ENCODE measurements around the gene P4HTM. TPM values are rescaled to one million over a fixed set of nuclear protein-coding genes. Genes with fewer than 3 reads are reported as not detected.

Gene P4HTM, protein sequence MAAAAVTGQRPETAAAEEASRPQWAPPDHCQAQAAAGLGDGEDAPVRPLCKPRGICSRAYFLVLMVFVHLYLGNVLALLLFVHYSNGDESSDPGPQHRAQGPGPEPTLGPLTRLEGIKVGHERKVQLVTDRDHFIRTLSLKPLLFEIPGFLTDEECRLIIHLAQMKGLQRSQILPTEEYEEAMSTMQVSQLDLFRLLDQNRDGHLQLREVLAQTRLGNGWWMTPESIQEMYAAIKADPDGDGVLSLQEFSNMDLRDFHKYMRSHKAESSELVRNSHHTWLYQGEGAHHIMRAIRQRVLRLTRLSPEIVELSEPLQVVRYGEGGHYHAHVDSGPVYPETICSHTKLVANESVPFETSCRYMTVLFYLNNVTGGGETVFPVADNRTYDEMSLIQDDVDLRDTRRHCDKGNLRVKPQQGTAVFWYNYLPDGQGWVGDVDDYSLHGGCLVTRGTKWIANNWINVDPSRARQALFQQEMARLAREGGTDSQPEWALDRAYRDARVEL
- total RNA-seq (2012; rRNA removed) (10.4 and 11.1 TPM in 2 replicates), polyA plus RNA-seq (2012; rRNA removed) (26.1 and 29.7 TPM in 2 replicates), Bru-seq, nascent RNA (percentile 56 among the genes with signal in this experiment), BruChase-seq, experiment 1, labeled RNA remaining after a 6-hour chase (percentile 67 among the genes with signal in this experiment), BruChase-seq, experiment 2, labeled RNA remaining after a 2-hour chase (percentile 62 among the genes with signal in this experiment)
- polyA plus RNA-seq (2012; cell fraction: cytosol; rRNA removed) = 18.8 and 34.8 TPM in 2 replicates
- polyA plus RNA-seq (2012; cell fraction: nucleus; rRNA removed; ENCODE audit: low replicate concordance) = 99.3 and 171 TPM in 2 replicates
- long read RNA-seq, transcript P4HTM-202 (9 exons, 2,127 nt) = major isoform, 37 of 58 reads
- long read RNA-seq, partial matches to known transcripts = 15 of 58 reads
- long read RNA-seq, other reads (novel, unspliced or antisense) = 3 of 58 reads

- no peaks in the 10 kb centered on the region for H3K27me3 ChIP-seq (ENCODE audit: control insufficient read depth, insufficient read depth, low read length)
- dilution Hi-C loops (cut with HindIII; ENCODE audit: low sequenced_read_pairs, unreplicated experiment) = no loop called here
- H2BK15ac ChIP-seq (ENCODE audit: low read depth, low read length) = peak within 1 kb of the TSS; percentile 47; the same call in 1 of the 3 replicates
- peak within 1 kb of the TSS; percentile 74 for H3K9ac ChIP-seq (ENCODE audit: low read depth, low read length)
- peak; percentile 93 for DNase-seq
- peaks cover 7% of the 10 kb centered on the region for H3K9me1 ChIP-seq (ENCODE audit: insufficient read depth, low read length)
- peak within 1 kb of the TSS; percentile 94 for H3K27ac ChIP-seq (ENCODE audit: insufficient read depth, low read length)
- peak within 1 kb of the TSS; percentile 74 to 89 for H4K8ac ChIP-seq (ENCODE audit: low read depth in 2 of 2, low read length in 2 of 2)
- peak within 1 kb of the TSS; percentile 71 for H2BK20ac ChIP-seq (ENCODE audit: low read depth, low read length)
- H3K18ac ChIP-seq (ENCODE audit: low read depth, low read length) = peak within 1 kb of the TSS; percentile 82
- peak within 1 kb of the TSS; percentile 91 for H3K4ac ChIP-seq (ENCODE audit: low read depth, low read length)
- peak within 1 kb of the TSS; percentile 76 for H4K5ac ChIP-seq (ENCODE audit: low read depth, low read length)
- H3K4me3 ChIP-seq (ENCODE audit: insufficient read depth, low read depth, low read length) = peak within 1 kb of the TSS; percentile 72
- ATAC-seq (ENCODE audit: low read depth) = peak; percentile 89
- H3K9me3 ChIP-seq (ENCODE audit: control insufficient read depth, insufficient read depth, low read length) = no peaks in the 10 kb centered on the region
- WGBS, 2 experiments (ENCODE audit: extremely low coverage in 2 of 2, insufficient read length in 1 of 2) = 1% methylated on average over 44 of the region's 91 CpGs; no CpG with 5 or more reads in 1 of the 2 experiments
- intact Hi-C loops (cut with micrococcal nuclease) = loop anchor here (1.0 to 2.0 kb wide), 3 partner anchors 17 to 104 kb away; partner anchors contain the start of genes QRICH1 and WDR6
- peak within 1 kb of the TSS; percentile 91 for H2BK5ac ChIP-seq (ENCODE audit: low read depth, low read length, poor library complexity, severe bottlenecking)
- H3K4me1 ChIP-seq (ENCODE audit: control insufficient read depth, insufficient read depth, low read length) = peaks cover 14% of the 10 kb centered on the region
- peak within 1 kb of the TSS; percentile 93 for H3K23ac ChIP-seq (ENCODE audit: low read depth, low read length)
- CTCF ChIA-PET = interaction anchor here (1.0 to 3.2 kb wide), 5 partner anchors 10 to 104 kb away, joined by 3 to 17 read pairs (median 3); partner anchors contain the start of genes NDUFAF3, QRICH1 and WDR6
- POLR2A ChIA-PET (ENCODE audit: unreplicated experiment) = interaction anchor here (1.3 kb wide), 1 partner anchor 17 kb away, joined by 9 read pairs; the partner anchor contains the start of gene WDR6
- H2AK9ac ChIP-seq (replicated peaks; ENCODE audit: low read depth, low read length, poor library complexity) = peak within 1 kb of the TSS; percentile 96
- peak within 1 kb of the TSS; percentile 88 for H2BK120ac ChIP-seq (ENCODE audit: low read depth, low read length)
- H3K79me1 ChIP-seq (ENCODE audit: low read depth in 1 of 2, low read length in 2 of 2) = peaks cover 18 to 43% of the 10 kb centered on the region in 2 experiments
- peak within 1 kb of the TSS; percentile 93 for H2AK5ac ChIP-seq (ENCODE audit: low read depth, low read length)
- peak within 1 kb of the TSS; percentile 85 for H3K14ac ChIP-seq (replicated peaks; ENCODE audit: low read depth, low read length)
- in situ Hi-C loops (cut with MboI; ENCODE audit: low sequenced_read_pairs) = no loop called here
- peak within 1 kb of the TSS; percentile 85 for H3K56ac ChIP-seq (ENCODE audit: extremely low read depth, insufficient read depth, low read length)
- BruUV-seq (replicated peaks) = TSS peak; percentile 46
- no peaks in the 10 kb centered on the region; the same call in 1 of the 2 replicates for H4K20me1 ChIP-seq (ENCODE audit: insufficient read depth, low read length)
- peaks cover 5% of the 10 kb centered on the region; the same call in 1 of the 2 replicates for H3K36me3 ChIP-seq (ENCODE audit: control insufficient read depth, insufficient read depth, low read length)
- peak within 1 kb of the TSS; percentile 96 for H2AFZ ChIP-seq (replicated peaks; ENCODE audit: low read length, poor library complexity)
- H4K91ac ChIP-seq (ENCODE audit: insufficient read depth, low read depth, low read length) = peak within 1 kb of the TSS; percentile 80
- H3K4me2 ChIP-seq (ENCODE audit: low read depth, low read length) = peak within 1 kb of the TSS; percentile 95
- TF ChIP-seq RCOR1 (IDR thresholded peaks at IDR 0.05; ENCODE audit: insufficient replicate concordance, low read length) = no peak
- peak; percentile 62; the same call in 1 of the 2 replicates for TF ChIP-seq CEBPB (IDR thresholded peaks at IDR 0.05; ENCODE audit: low read depth, low read length)
- TF ChIP-seq CHD1 (IDR thresholded peaks at IDR 0.05; ENCODE audit: low read depth, low read length) = no peak
- no peak for TF ChIP-seq MAFK (IDR thresholded peaks at IDR 0.05; ENCODE audit: low read depth, low read length)
- TF ChIP-seq NFE2L2 (IDR thresholded peaks at IDR 0.05; ENCODE audit: low read depth, low read length) = no peak
- TF ChIP-seq MXI1 (IDR thresholded peaks at IDR 0.05; ENCODE audit: borderline replicate concordance, low read depth, low read length) = peak; percentile 29; the same call in 1 of the 2 replicates
- TF ChIP-seq, protein P1, sequence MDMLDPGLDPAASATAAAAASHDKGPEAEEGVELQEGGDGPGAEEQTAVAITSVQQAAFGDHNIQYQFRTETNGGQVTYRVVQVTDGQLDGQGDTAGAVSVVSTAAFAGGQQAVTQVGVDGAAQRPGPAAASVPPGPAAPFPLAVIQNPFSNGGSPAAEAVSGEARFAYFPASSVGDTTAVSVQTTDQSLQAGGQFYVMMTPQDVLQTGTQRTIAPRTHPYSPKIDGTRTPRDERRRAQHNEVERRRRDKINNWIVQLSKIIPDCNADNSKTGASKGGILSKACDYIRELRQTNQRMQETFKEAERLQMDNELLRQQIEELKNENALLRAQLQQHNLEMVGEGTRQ (IDR thresholded peaks at IDR 0.05; ENCODE audit: low read depth, low read length) = no peak
- peak; percentile 32; the same call in 1 of the 2 replicates for TF ChIP-seq SMC3 (IDR thresholded peaks at IDR 0.05; ENCODE audit: low read depth, low read length)
- TF ChIP-seq BHLHE40 (IDR thresholded peaks at IDR 0.05; ENCODE audit: low read depth, low read length) = no peak
Observed at GRCh38 chr3:48989796-48990635, at the start of gene P4HTM. Gene P4HTM (plus strand): TSS chr3:48990241. CDS start chr3:48990257, 16 bp downstream.

Data from IMR-90 (cell line).